Measurements from ENCODE around the gene TAF1C.

DNA sequence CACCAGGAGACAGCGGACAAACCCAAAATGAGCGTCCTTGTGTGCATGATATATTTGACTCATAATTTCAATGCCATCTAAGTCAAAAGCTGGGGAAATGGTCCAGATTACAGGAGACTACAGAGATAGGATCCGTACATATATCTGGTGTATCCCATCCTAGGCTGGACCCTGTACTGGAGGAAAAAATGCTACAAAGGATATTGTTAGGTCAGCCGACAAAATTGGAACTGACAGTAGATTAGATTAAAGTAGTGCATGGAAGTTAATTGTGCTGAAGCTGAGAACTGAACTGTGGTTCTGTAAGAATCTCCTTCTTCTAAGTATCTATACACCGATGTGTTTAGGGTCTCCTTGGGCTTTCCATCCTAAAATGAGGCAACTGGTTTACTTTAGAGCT lies 28.7 kb upstream of the TAF1C start:
- no peak for TF ChIP-seq POLR2A (IDR thresholded peaks at IDR 0.05)
- TF ChIP-seq, protein P1, sequence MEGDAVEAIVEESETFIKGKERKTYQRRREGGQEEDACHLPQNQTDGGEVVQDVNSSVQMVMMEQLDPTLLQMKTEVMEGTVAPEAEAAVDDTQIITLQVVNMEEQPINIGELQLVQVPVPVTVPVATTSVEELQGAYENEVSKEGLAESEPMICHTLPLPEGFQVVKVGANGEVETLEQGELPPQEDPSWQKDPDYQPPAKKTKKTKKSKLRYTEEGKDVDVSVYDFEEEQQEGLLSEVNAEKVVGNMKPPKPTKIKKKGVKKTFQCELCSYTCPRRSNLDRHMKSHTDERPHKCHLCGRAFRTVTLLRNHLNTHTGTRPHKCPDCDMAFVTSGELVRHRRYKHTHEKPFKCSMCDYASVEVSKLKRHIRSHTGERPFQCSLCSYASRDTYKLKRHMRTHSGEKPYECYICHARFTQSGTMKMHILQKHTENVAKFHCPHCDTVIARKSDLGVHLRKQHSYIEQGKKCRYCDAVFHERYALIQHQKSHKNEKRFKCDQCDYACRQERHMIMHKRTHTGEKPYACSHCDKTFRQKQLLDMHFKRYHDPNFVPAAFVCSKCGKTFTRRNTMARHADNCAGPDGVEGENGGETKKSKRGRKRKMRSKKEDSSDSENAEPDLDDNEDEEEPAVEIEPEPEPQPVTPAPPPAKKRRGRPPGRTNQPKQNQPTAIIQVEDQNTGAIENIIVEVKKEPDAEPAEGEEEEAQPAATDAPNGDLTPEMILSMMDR (IDR thresholded peaks at IDR 0.05) = no peak

All from suprapubic skin (tissue), 3 donors.